SU-DHL-6 (cell line): Measurements from ENCODE around the gene PKLR.

Source experiments
- CTCF ChIP-seq: fragments of 200-600 bp; sonication (generic); IDR thresholded peaks from one replicate; pipeline ENCODE4 v1.5.1; 2017; ENCODE audit warnings: antibody characterized with exemption, mild to moderate bottlenecking, low read length, moderate library complexity; ENCODE audit not compliant: insufficient read depth, poor library complexity, severe bottlenecking
- EZH2phosphoT487 ChIP-seq: fragments of 200-600 bp; sonication (generic), shearing (Covaris generic); conservative IDR thresholded peaks from 2 replicates; pipeline ENCODE4 v1.6.1; 2018; ENCODE audit warnings: mild to moderate bottlenecking, antibody characterized with exemption, low read length, moderate library complexity, mixed read lengths

GRCh38 chr1:155313261-155313660 is 12.0 kb upstream of the PKLR start:
- no peak for TF ChIP-seq CTCF
- no peak for TF ChIP-seq EZH2phosphoT487
